Smooth muscle cell (in vitro differentiated cells): ENCODE data around the gene CSF2. TPM values are rescaled to one million over a fixed set of nuclear protein-coding genes. Genes with fewer than 3 reads are reported as not detected.

ENCODE experiments used
- DNase-seq: peaks from one replicate; lab custom pipeline; 2025; ENCODE audit not compliant: unreplicated experiment; lab: John Stamatoyannopoulos, UW
- H2AFZ ChIP-seq: fragments of 200-600 bp; sonication (generic); 2 replicates; pipeline ENCODE4 v1.6.0; 2016; ENCODE audit warnings: antibody characterized with exemption, low read depth, mild to moderate bottlenecking
- H3F3A ChIP-seq: fragments of 200-600 bp; sonication (generic); 2 replicates; pipeline ENCODE4 v1.6.0; 2017; ENCODE audit warnings: antibody characterized with exemption, low read depth
- H3K27ac ChIP-seq: fragments of 200-600 bp; sonication (generic); 2 replicates; pipeline ENCODE4 v1.5.1; 2016; ENCODE audit warnings: low read depth, mild to moderate bottlenecking
- H3K27me3 ChIP-seq: fragments of 200-600 bp; sonication (generic); 2 replicates; pipeline ENCODE4 v1.6.1; 2016; ENCODE audit warnings: low read depth, mild to moderate bottlenecking
- H3K36me3 ChIP-seq: fragments of 200-600 bp; sonication (generic); 2 replicates; pipeline ENCODE4 v1.5.1; 2016; ENCODE audit warnings: low read depth
- H3K4me1 ChIP-seq: fragments of 200-600 bp; sonication (generic); 2 replicates; pipeline ENCODE4 v1.5.1; 2016; ENCODE audit warnings: low read depth
- H3K4me2 ChIP-seq: fragments of 200-600 bp; sonication (generic); 2 replicates; pipeline ENCODE4 v1.6.0; 2016; ENCODE audit warnings: mild to moderate bottlenecking
- H3K4me3 ChIP-seq: fragments of 200-600 bp; sonication (generic); 2 replicates; pipeline ENCODE4 v1.5.1; 2016; ENCODE audit warnings: mild to moderate bottlenecking
- H3K79me2 ChIP-seq: fragments of 200-600 bp; sonication (generic); 2 replicates; pipeline ENCODE4 v1.6.0; 2016; ENCODE audit warnings: low read depth, mild to moderate bottlenecking
- H3K9ac ChIP-seq: fragments of 200-600 bp; sonication (generic); 2 replicates; pipeline ENCODE4 v1.6.0; 2016; ENCODE audit warnings: low read depth
- H3K9me3 ChIP-seq: fragments of 200-600 bp; sonication (generic); replicated peaks from 2 replicates; pipeline ENCODE4 v1.5.1; 2016; ENCODE audit warnings: low read depth
- H4K20me1 ChIP-seq: fragments of 200-600 bp; sonication (generic); 2 replicates; pipeline ENCODE4 v1.6.0; 2016; ENCODE audit warnings: low read depth
- WGBS: methylation state at CpG from one replicate; pipeline ENCODE4 v1.1.7; 2016; ENCODE audit warnings: low lambda C conversion rate; 5-methylcytosine and 5-hydroxymethylcytosine counted together
- polyA plus RNA-seq: library from polyadenylated mRNA; unstranded; fragments of >200 nt; fragmentation: Nextera tagmentation; extraction: Ambion mirVana; gene quantifications from 2 replicates; pipeline ENCODE4 v1.2.1, GENCODE V29; 2016
- total RNA-seq: library from RNA; depleted of rRNA; stranded (reverse); fragments of >200 nt; gene quantifications from 2 replicates; pipeline ENCODE4 v1.2.3, GENCODE V29; 2014
- TF ChIP-seq, protein P1 (sequence below): fragments of 200-600 bp; sonication (generic); IDR thresholded peaks from 2 replicates; pipeline ENCODE4 v1.5.1; 2017; ENCODE audit warnings: borderline replicate concordance, mild to moderate bottlenecking, antibody characterized with exemption; ENCODE audit not compliant: insufficient read depth, poor library complexity, severe bottlenecking

CSF2 gene
- total and polyA plus RNA-seq, 2 experiments from 2014 or later, result not detected

GRCh38 chr5:132079619-132080018 lies 6.0 kb downstream of the CSF2 start:
- no peaks in the 10 kb centered on the region for H3K79me2 ChIP-seq
- H3K36me3 ChIP-seq, result no peaks in the 10 kb centered on the region
- H3K4me2 ChIP-seq, result no peak overlapping the region
- no peaks in the 10 kb centered on the region for H3K27me3 ChIP-seq
- H3K4me1 ChIP-seq, result no peaks in the 10 kb centered on the region
- H4K20me1 ChIP-seq, result no peaks in the 10 kb centered on the region
- no peak for DNase-seq
- no peaks in the 10 kb centered on the region for H3F3A ChIP-seq
- H3K9me3 ChIP-seq, result no peaks in the 10 kb centered on the region
- H2AFZ ChIP-seq, result no peak overlapping the region
- no peak overlapping the region for H3K27ac ChIP-seq
- H3K9ac ChIP-seq, result no peak overlapping the region
- WGBS, result 89% methylated on average over 3 of the region's 3 CpGs
- TF ChIP-seq, protein P1, sequence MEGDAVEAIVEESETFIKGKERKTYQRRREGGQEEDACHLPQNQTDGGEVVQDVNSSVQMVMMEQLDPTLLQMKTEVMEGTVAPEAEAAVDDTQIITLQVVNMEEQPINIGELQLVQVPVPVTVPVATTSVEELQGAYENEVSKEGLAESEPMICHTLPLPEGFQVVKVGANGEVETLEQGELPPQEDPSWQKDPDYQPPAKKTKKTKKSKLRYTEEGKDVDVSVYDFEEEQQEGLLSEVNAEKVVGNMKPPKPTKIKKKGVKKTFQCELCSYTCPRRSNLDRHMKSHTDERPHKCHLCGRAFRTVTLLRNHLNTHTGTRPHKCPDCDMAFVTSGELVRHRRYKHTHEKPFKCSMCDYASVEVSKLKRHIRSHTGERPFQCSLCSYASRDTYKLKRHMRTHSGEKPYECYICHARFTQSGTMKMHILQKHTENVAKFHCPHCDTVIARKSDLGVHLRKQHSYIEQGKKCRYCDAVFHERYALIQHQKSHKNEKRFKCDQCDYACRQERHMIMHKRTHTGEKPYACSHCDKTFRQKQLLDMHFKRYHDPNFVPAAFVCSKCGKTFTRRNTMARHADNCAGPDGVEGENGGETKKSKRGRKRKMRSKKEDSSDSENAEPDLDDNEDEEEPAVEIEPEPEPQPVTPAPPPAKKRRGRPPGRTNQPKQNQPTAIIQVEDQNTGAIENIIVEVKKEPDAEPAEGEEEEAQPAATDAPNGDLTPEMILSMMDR, result no peak
- H3K4me3 ChIP-seq, result no peak overlapping the region

GRCh38 chr5:132080595-132080994 lies 7.0 kb downstream of the CSF2 start:
- Histone ChIP-seq H3K4me2 (no peak overlapping the region), H3K9ac (no peak overlapping the region), H3K36me3 (no peaks in the 10 kb centered on the region), H3K79me2 (no peaks in the 10 kb centered on the region), H3K9me3 (no peaks in the 10 kb centered on the region), H3K4me1 (no peaks in the 10 kb centered on the region), H3F3A (no peaks in the 10 kb centered on the region), H3K27me3 (no peaks in the 10 kb centered on the region), H3K4me3 (no peak overlapping the region), H4K20me1 (no peaks in the 10 kb centered on the region), H2AFZ (no peak overlapping the region), H3K27ac (no peak overlapping the region)
- no peak for DNase-seq
- TF ChIP-seq, protein P1, result no peak
- 89% methylated on average over 3 of the region's 3 CpGs for WGBS

GRCh38 chr5:132081458-132081857 lies 7.9 kb downstream of the CSF2 start:
- Histone ChIP-seq H3K27me3 (no peaks in the 10 kb centered on the region), H2AFZ (no peak overlapping the region), H3F3A (no peaks in the 10 kb centered on the region), H3K36me3 (no peaks in the 10 kb centered on the region), H3K27ac (no peak overlapping the region), H3K4me3 (no peak overlapping the region), H3K9me3 (no peaks in the 10 kb centered on the region), H3K9ac (no peak overlapping the region), H3K4me1 (no peaks in the 10 kb centered on the region), H3K4me2 (no peak overlapping the region), H4K20me1 (no peaks in the 10 kb centered on the region), H3K79me2 (no peaks in the 10 kb centered on the region)
- 97% methylated on average over 3 of the region's 3 CpGs for WGBS
- TF ChIP-seq, protein P1, result no peak
- DNase-seq, result no peak

- Histone ChIP-seq H3F3A (no peaks in the 10 kb centered on the region), H3K36me3 (no peaks in the 10 kb centered on the region), H3K4me2 (no peak overlapping the region), H3K79me2 (no peaks in the 10 kb centered on the region), H3K9me3 (no peaks in the 10 kb centered on the region), H2AFZ (no peak overlapping the region), H3K27ac (no peak overlapping the region), H3K27me3 (no peaks in the 10 kb centered on the region), H3K4me1 (no peaks in the 10 kb centered on the region), H3K4me3 (no peak overlapping the region), H4K20me1 (no peaks in the 10 kb centered on the region), H3K9ac (no peak overlapping the region)
- TF ChIP-seq, protein P1, result no peak
- 92% methylated on average over 8 of the region's 8 CpGs for WGBS
- DNase-seq, result no peak
These were observed 8.9 kb downstream of the CSF2 start for GRCh38 chr5:132082329-132083023.
